Endothelial cell of umbilical vein (primary cell): ENCODE measurements around the gene SORCS2. TPM values are rescaled to one million over a fixed set of nuclear protein-coding genes. Genes with fewer than 3 reads are reported as not detected.

Source experiments
- BruUV-seq: library from RNA; stranded (reverse); fragments of 400-500 nt; replicated peaks from 2 replicates; lab custom pipeline; 2021; lab: Mats Ljungman, UMichigan
- CTCF ChIA-PET: fragments of 300-600, 350-600 bp; sonication (Branson Sonifier 250); formaldehyde crosslinking; loops from one replicate; lab custom pipeline; 2021; ENCODE audit warnings: antibody characterized with exemption, inconsistent platforms; lab: Charles Lee
- POLR2A ChIA-PET: fragments of 300-600, 350-600 bp; sonication (Branson Sonifier 250); formaldehyde crosslinking; loops from one replicate; lab custom pipeline; 2021; ENCODE audit warnings: antibody characterized with exemption, inconsistent platforms; lab: Charles Lee
- DNase-seq: peaks from one replicate; pipeline ENCODE4 v3.0.0-alpha.2; 2011; ENCODE audit warnings: low read depth, low spot score
- FAIRE-seq: peaks from 2 replicates; lab custom pipeline; 2011; peaks lifted over from hg19 to GRCh38; lab: Jason Lieb, UNC
- H2AFZ ChIP-seq: 2 replicates; pipeline ENCODE4 v1.6.0; 2012; ENCODE audit warnings: low read depth, low read length, control low read depth, inconsistent platforms
- H3K27ac ChIP-seq: 2 replicates; pipeline ENCODE4 v1.5.1; 2011; ENCODE audit warnings: low read depth, mild to moderate bottlenecking, control low read depth, low read length, moderate library complexity; ENCODE audit not compliant: insufficient read depth
- H3K27me3 ChIP-seq, 2 experiments: 2 replicates each; pipeline versions ENCODE4 v1.6.0 to v1.6.1; 2011; ENCODE audit warnings: low read length in 2 of 2, mixed read lengths in 1 of 2; ENCODE audit not compliant: control insufficient read depth in 2 of 2, insufficient read depth in 2 of 2
- H3K36me3 ChIP-seq, 2 experiments: 2 replicates in 1 of 2; 3 replicates in 1 of 2; pipeline ENCODE4 v1.5.1; 2011; ENCODE audit warnings: low read length in 2 of 2, mild to moderate bottlenecking in 1 of 2, moderate library complexity in 1 of 2; ENCODE audit not compliant: control insufficient read depth in 2 of 2, insufficient read depth in 2 of 2; ENCODE audit errors: extremely low read depth in 1 of 2
- H3K4me1 ChIP-seq: 3 replicates; pipeline ENCODE4 v1.5.1; 2011; ENCODE audit warnings: mild to moderate bottlenecking, low read length; ENCODE audit not compliant: control insufficient read depth, insufficient read depth; ENCODE audit errors: extremely low read depth
- H3K4me2 ChIP-seq: 2 replicates; pipeline ENCODE4 v1.6.1; 2011; ENCODE audit warnings: low read length, control low read depth, mixed read lengths; ENCODE audit not compliant: insufficient read depth
- H3K4me3 ChIP-seq, 3 experiments: fragments of 200-600 bp in 1 of 3; sonication (generic), shearing (Covaris generic) in 1 of 3; replicated peaks in 1 of 3; 2 replicates each; pipeline ENCODE4 v1.5.1; 2011 to 2016; ENCODE audit warnings: control low read depth in 3 of 3, low read length in 3 of 3, mild to moderate bottlenecking in 2 of 3, inconsistent platforms in 1 of 3, low read depth in 1 of 3, moderate library complexity in 1 of 3; ENCODE audit not compliant: insufficient read depth in 1 of 3
- H3K79me2 ChIP-seq: 2 replicates; pipeline ENCODE4 v1.6.0; 2012; ENCODE audit warnings: low read length, inconsistent platforms; ENCODE audit not compliant: control insufficient read depth, insufficient read depth
- H3K9ac ChIP-seq: replicated peaks from 2 replicates; pipeline ENCODE3; 2011; ENCODE audit warnings: low read length, control low read depth; ENCODE audit not compliant: insufficient read depth; ENCODE audit errors: extremely low read depth
- H3K9me1 ChIP-seq: replicated peaks from 3 replicates; pipeline ENCODE4 v1.6.0; 2011; ENCODE audit warnings: mild to moderate bottlenecking, low read length; ENCODE audit not compliant: control insufficient read depth, insufficient read depth; ENCODE audit errors: extremely low read depth
- H3K9me3 ChIP-seq: replicated peaks from 2 replicates; pipeline ENCODE4 v1.5.1; 2012; ENCODE audit warnings: low read length, inconsistent platforms; ENCODE audit not compliant: control insufficient read depth, insufficient read depth
- H4K20me1 ChIP-seq: replicated peaks from 2 replicates; pipeline ENCODE3; 2011; ENCODE audit warnings: mild to moderate bottlenecking, low read length; ENCODE audit not compliant: control insufficient read depth, insufficient read depth; ENCODE audit errors: extremely low read depth
- EZH2 ChIP-seq: IDR thresholded peaks from 2 replicates; pipeline ENCODE4 v1.6.1; 2012; ENCODE audit warnings: borderline replicate concordance, low read depth, mild to moderate bottlenecking, moderate library complexity, low read length, inconsistent platforms; ENCODE audit not compliant: severe bottlenecking
- FOS ChIP-seq: IDR thresholded peaks from 2 replicates; pipeline ENCODE4 v1.6.1; 2011; ENCODE audit warnings: mild to moderate bottlenecking, low read length, moderate library complexity, borderline replicate concordance; ENCODE audit not compliant: insufficient read depth
- GATA2 ChIP-seq: IDR thresholded peaks from 2 replicates; pipeline ENCODE4 v1.7.0; 2011; ENCODE audit warnings: low read depth, mild to moderate bottlenecking, moderate library complexity, mixed read lengths, low read length; ENCODE audit not compliant: insufficient read length, insufficient read depth
- JUN ChIP-seq: IDR thresholded peaks from 2 replicates; pipeline ENCODE4 v1.6.1; 2011; ENCODE audit warnings: borderline replicate concordance, low read depth; ENCODE audit not compliant: insufficient read length, insufficient read depth
- MYC ChIP-seq: IDR thresholded peaks from one replicate; pipeline ENCODE4 v1.6.1; 2011; ENCODE audit warnings: mild to moderate bottlenecking, low read depth, low read length
- POLR2A ChIP-seq: IDR thresholded peaks from 2 replicates; pipeline ENCODE4 v1.6.1; 2012; ENCODE audit warnings: low read depth, mild to moderate bottlenecking, control low read depth, low read length
- POLR2AphosphoS5 ChIP-seq: IDR thresholded peaks from 2 replicates; pipeline ENCODE4 v1.6.1; 2012; ENCODE audit warnings: low read depth, mild to moderate bottlenecking, control low read depth, low read length, moderate library complexity; ENCODE audit not compliant: insufficient read depth
- dilution Hi-C: fragments of 300-500 bp; cut with MboI; formaldehyde crosslinking; loops from one replicate; pipeline ENCODE4 v1.15.0; 2019; ENCODE audit warnings: low sequenced_read_pairs; ENCODE audit not compliant: extremely low pct_ligation_motif_present
- intact Hi-C: fragments of 100-400 bp; cut with micrococcal nuclease; formaldehyde crosslinking; loops from one replicate; pipeline ENCODE4 v1.10.0; 2022
- polyA plus RNA-seq, 4 experiments: library from polyadenylated mRNA; depleted of rRNA in 3 of 4; stranded (reverse) in 3 of 4; unstranded in 1 of 4; fragments of >200 nt; gene quantifications; 2 replicates each; pipeline versions ENCODE4 v1.2.1 to v1.2.3, GENCODE V29; 2011 to 2012; ENCODE audit warnings: missing spikeins in 1 of 4
- total RNA-seq: library from RNA; stranded (reverse); gene quantifications from 2 replicates; pipeline ENCODE4 v1.2.3, GENCODE V29; 2021
- TF ChIP-seq, protein P1 (sequence below): IDR thresholded peaks from 2 replicates; pipeline ENCODE4 v1.6.1; 2011; ENCODE audit not compliant: insufficient read depth, insufficient read length
- TF ChIP-seq, protein P2 (sequence below), 2 donors: IDR thresholded peaks; 1 replicate in 1 of 2; 2 replicates in 1 of 2; pipeline ENCODE4 v1.5.1; 2011; ENCODE audit warnings: low read length in 2 of 2, mild to moderate bottlenecking in 2 of 2, moderate library complexity in 2 of 2, control low read depth in 1 of 2, inconsistent platforms in 1 of 2, low read depth in 1 of 2; ENCODE audit not compliant: insufficient read depth in 1 of 2; ENCODE audit errors: extremely low read depth in 1 of 2

The SORCS2 gene
- total and polyA plus RNA-seq, 2 donors (not counting 3 experiments of a cell fraction or from before 2014, with no cell fraction given), result not detected

DNA sequence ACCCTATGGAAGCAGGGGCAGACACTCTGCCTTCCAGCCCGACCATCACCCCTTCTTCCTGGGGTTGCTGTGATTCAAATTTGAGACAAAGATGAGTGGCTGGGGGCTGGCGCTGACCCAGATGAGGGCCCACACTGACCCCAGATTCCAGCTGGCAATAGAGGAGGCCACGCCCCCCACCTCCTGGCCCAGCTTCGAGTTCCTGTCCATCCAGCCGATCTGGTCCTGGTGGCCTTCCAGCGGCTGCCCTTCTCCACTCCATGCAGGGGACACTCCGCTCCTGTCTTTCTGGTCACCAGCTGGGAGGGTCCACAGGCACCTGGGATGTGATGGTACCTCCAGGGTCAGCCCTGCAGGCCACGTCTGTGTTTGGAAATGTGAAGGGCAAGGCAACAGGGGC lies 340.9 kb downstream of the SORCS2 start:
- Histone ChIP-seq H3K4me1 (no peaks in the 10 kb centered on the region), H3K9me1 (no peaks in the 10 kb centered on the region), H3K4me2 (no peak overlapping the region), H3K27ac (no peak overlapping the region), H3K9ac (no peak overlapping the region), H4K20me1 (no peaks in the 10 kb centered on the region), H3K4me3 (no peak overlapping the region), H3K79me2 (no peaks in the 10 kb centered on the region), H3K9me3 (no peaks in the 10 kb centered on the region), H3K27me3 (no peaks in the 10 kb centered on the region), H3K36me3 (no peaks in the 10 kb centered on the region), H2AFZ (no peak overlapping the region)
- TF ChIP-seq JUN (no peak), POLR2A (no peak), FOS (no peak), POLR2AphosphoS5 (no peak), EZH2 (no peak), MYC (no peak), GATA2 (no peak)
- TF ChIP-seq, protein P1, sequence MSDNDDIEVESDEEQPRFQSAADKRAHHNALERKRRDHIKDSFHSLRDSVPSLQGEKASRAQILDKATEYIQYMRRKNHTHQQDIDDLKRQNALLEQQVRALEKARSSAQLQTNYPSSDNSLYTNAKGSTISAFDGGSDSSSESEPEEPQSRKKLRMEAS, result no peak
- TF ChIP-seq, protein P2, sequence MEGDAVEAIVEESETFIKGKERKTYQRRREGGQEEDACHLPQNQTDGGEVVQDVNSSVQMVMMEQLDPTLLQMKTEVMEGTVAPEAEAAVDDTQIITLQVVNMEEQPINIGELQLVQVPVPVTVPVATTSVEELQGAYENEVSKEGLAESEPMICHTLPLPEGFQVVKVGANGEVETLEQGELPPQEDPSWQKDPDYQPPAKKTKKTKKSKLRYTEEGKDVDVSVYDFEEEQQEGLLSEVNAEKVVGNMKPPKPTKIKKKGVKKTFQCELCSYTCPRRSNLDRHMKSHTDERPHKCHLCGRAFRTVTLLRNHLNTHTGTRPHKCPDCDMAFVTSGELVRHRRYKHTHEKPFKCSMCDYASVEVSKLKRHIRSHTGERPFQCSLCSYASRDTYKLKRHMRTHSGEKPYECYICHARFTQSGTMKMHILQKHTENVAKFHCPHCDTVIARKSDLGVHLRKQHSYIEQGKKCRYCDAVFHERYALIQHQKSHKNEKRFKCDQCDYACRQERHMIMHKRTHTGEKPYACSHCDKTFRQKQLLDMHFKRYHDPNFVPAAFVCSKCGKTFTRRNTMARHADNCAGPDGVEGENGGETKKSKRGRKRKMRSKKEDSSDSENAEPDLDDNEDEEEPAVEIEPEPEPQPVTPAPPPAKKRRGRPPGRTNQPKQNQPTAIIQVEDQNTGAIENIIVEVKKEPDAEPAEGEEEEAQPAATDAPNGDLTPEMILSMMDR (IDR thresholded peaks at IDR 0.05; ENCODE audit: extremely low read depth in 1 of 2, insufficient read depth in 1 of 2, low read depth in 1 of 2, low read length in 2 of 2), result no peak
- POLR2A ChIA-PET, result no interaction called here
- FAIRE-seq (no peak), DNase-seq (no peak)
- CTCF ChIA-PET, result no interaction called here
- intact Hi-C loops, result no loop called here
- dilution Hi-C loops, result no loop called here
- BruUV-seq, result no TSS peak
